Transverse colon (tissue), 4 donors: ENCODE data around the gene ZNF346. TPM values are rescaled to one million over a fixed set of nuclear protein-coding genes. Genes with fewer than 3 reads are reported as not detected.

Experiments used
- DNase-seq: peaks from one replicate; pipeline ENCODE4 v3.0.0-alpha.2; 2019
- H3K27ac ChIP-seq, 4 donors: fragments of 200-600 bp; sonication (generic); 2 replicates each; pipeline ENCODE4 v1.5.1; 2016 to 2018; ENCODE audit warnings: inconsistent platforms in 4 of 4
- H3K27me3 ChIP-seq: fragments of 200-600 bp; sonication (generic); 2 replicates; pipeline ENCODE4 v1.5.1; 2017; ENCODE audit warnings: inconsistent platforms
- H3K36me3 ChIP-seq, 4 donors: fragments of 200-600 bp; sonication (generic); 2 replicates each; pipeline ENCODE4 v1.5.1; 2017 to 2019; ENCODE audit warnings: inconsistent platforms in 4 of 4
- H3K4me1 ChIP-seq, 4 donors: fragments of 200-600 bp; sonication (generic); 2 replicates each; pipeline ENCODE4 v1.5.1; 2017 to 2020; ENCODE audit warnings: inconsistent platforms in 4 of 4
- H3K4me3 ChIP-seq, 4 donors: fragments of 200-600 bp; sonication (generic); 1 replicate in 1 of 4; 2 replicates in 3 of 4; pipeline versions ENCODE4 v1.5.1 to v1.6.1; 2017 to 2019; ENCODE audit warnings: inconsistent platforms in 4 of 4
- H3K9me3 ChIP-seq, 2 donors: fragments of 200-600 bp; sonication (generic); 2 replicates each; pipeline ENCODE4 v1.5.1; 2017 to 2019; ENCODE audit warnings: inconsistent platforms in 2 of 2
- EP300 ChIP-seq: sonication (generic); formaldehyde crosslinking; IDR thresholded peaks from one replicate; pipeline ENCODE4 v1.6.1; 2017; ENCODE audit warnings: antibody characterized with exemption, low read depth
- POLR2A ChIP-seq: fragments of 450-650 bp; IDR thresholded peaks from one replicate; pipeline ENCODE4 v1.6.1; 2016; ENCODE audit warnings: antibody characterized with exemption, mild to moderate bottlenecking, moderate library complexity
- POLR2AphosphoS5 ChIP-seq, 3 donors: sonication (generic); formaldehyde crosslinking; IDR thresholded peaks; one replicate each; pipeline ENCODE4 v1.6.1; 2016; ENCODE audit warnings: antibody characterized with exemption in 3 of 3
- WGBS, 2 donors: methylation state at CpG; one replicate each; pipeline ENCODE4 v1.1.5; 2018; ENCODE audit warnings: low coverage in 1 of 2; 5-methylcytosine and 5-hydroxymethylcytosine counted together
- in situ Hi-C, 4 donors: fragments of 200-750 bp; cut with MboI; loops; one replicate each; pipeline versions ENCODE4 v1.15.0 to v1.15.1; 2017; ENCODE audit warnings: low sequenced_read_pairs in 3 of 4, low pct_ligation_motif_present in 1 of 4, low pct_unique_long_range_greater_than_20kb in 1 of 4
- intact Hi-C: fragments of 100-400 bp; cut with DNase I; formaldehyde crosslinking; loops from one replicate; pipeline ENCODE4 v1.15.1; 2023; ENCODE audit warnings: low total_unique reads
- total RNA-seq, 4 donors: library from RNA; depleted of rRNA; stranded (reverse); fragments of >200 nt; gene quantifications; one replicate each; pipeline ENCODE4 v1.1.0, GENCODE V29; 2016
- TF ChIP-seq, protein P1 (sequence below), 5 experiments: fragments of 200-600 bp in 3 of 5; fragments of 450-650 bp in 2 of 5; sonication (generic) in 3 of 5; IDR thresholded peaks; 1 replicate in 2 of 5; 2 replicates in 3 of 5; pipeline ENCODE4 v1.5.1; 2016 to 2017; ENCODE audit warnings: antibody characterized with exemption in 5 of 5, inconsistent platforms in 3 of 5, mild to moderate bottlenecking in 2 of 5, moderate library complexity in 1 of 5

The ZNF346 gene
- total RNA-seq, 4 donors from 2014 or later: 10.1 to 19.5 (median 12.6) TPM

GRCh38 chr5:177067503-177067902 lies 45.0 kb downstream of the ZNF346 start:
- intact Hi-C loops (no loop called here), in situ Hi-C loops (no loop called here)
- WGBS, 2 donors: 94 to 96% methylated on average over 3 to 5 of the region's 5 CpGs
- TF ChIP-seq, protein P1, sequence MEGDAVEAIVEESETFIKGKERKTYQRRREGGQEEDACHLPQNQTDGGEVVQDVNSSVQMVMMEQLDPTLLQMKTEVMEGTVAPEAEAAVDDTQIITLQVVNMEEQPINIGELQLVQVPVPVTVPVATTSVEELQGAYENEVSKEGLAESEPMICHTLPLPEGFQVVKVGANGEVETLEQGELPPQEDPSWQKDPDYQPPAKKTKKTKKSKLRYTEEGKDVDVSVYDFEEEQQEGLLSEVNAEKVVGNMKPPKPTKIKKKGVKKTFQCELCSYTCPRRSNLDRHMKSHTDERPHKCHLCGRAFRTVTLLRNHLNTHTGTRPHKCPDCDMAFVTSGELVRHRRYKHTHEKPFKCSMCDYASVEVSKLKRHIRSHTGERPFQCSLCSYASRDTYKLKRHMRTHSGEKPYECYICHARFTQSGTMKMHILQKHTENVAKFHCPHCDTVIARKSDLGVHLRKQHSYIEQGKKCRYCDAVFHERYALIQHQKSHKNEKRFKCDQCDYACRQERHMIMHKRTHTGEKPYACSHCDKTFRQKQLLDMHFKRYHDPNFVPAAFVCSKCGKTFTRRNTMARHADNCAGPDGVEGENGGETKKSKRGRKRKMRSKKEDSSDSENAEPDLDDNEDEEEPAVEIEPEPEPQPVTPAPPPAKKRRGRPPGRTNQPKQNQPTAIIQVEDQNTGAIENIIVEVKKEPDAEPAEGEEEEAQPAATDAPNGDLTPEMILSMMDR (IDR thresholded peaks at IDR 0.05): no peak
- TF ChIP-seq POLR2AphosphoS5 (IDR thresholded peaks at IDR 0.05) (no peak), EP300 (no peak), POLR2A (no peak)
- Histone ChIP-seq H3K27me3 (no peaks in the 10 kb centered on the region), H3K4me1 (peaks cover 0 to 15% (median 1%) of the 10 kb centered on the region in 4 donors), H3K9me3 (no peaks in the 10 kb centered on the region), H3K27ac (no peak overlapping the region), H3K36me3 (no peaks in the 10 kb centered on the region), H3K4me3 (no peak overlapping the region)
- DNase-seq: no peak

DNA sequence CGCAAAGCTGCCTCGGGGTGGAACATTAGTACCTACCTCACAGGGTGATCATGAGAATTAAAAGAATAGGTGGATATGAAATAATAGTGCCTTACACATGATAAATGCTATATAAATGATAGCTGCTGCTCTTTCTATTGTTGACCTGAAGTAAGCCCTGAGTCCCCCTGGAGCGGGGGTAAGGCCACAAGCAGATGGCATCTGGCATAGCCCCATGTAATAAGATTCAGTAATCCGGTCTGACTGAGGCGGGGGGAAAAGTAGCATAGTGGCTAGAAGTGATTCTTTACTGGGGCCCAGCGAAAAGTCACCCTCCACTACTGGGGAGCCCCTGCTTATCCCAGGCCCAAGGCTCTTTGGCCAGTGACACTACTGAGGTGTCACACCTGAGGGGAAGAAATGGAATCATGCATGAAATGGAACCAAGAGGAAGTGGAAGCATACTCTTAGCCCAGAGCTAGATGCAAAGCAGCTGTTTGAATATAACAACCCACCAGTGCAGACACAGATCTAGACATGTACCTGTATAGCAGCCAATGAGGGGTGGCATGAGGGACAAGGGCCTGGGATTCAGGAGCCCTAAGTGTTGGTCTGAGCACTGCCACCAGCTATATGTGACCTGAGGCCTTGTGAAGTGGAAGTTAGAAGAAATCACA lies 48.2 kb downstream of the ZNF346 start:
- intact Hi-C loops (no loop called here), in situ Hi-C loops (no loop called here)
- DNase-seq: no peak
- no peak overlapping the region for H3K27ac ChIP-seq
- H3K4me3 ChIP-seq: no peak overlapping the region
- WGBS, 2 donors: 93 to 100% methylated on average over 6 of the region's 6 CpGs
- no peaks in the 10 kb centered on the region for H3K27me3 ChIP-seq
- no peaks in the 10 kb centered on the region for H3K36me3 ChIP-seq
- H3K9me3 ChIP-seq: no peaks in the 10 kb centered on the region
- TF ChIP-seq POLR2A: no peak
- TF ChIP-seq, protein P1 (IDR thresholded peaks at IDR 0.05): no peak
- no peak for TF ChIP-seq EP300
- no peak for TF ChIP-seq POLR2AphosphoS5 (IDR thresholded peaks at IDR 0.05)
- peaks cover 0 to 10% (median 1%) of the 10 kb centered on the region in 4 donors for H3K4me1 ChIP-seq

DNA sequence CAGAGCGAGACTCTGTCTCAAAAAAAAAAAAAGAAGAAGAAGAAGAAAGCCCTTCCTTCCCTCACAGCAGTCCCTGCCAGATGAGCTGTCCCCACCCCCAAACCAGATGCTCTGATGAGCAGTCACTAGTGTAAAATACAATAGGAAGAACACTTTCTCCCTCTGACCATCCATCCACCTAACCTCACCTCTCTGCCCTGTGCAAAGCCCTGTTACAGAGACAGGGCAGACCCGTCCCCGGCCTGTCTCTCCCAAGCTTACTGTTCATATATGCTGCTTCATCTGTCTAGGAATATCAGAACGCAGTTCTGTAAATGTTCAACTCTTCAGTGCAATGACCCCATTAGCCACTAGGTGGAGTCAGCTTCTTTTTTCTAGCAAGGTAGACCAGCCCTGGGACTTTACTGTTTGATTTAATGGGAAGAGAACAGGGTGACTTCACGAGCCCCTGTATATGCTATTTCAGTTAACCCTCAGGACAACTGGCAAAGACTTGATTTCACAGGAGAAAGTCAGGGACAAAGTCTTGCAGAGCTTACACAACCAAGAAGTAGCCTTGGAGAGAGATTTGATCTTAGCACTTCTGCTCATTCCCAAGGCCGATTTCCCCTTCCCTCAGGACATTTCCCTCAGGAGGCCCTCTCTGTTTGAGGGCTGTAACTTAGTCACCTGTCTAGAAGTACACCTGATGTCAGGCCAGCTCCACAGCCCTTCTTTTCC lies 49.3 kb downstream of the ZNF346 start:
- H3K27ac ChIP-seq: no peak overlapping the region
- H3K9me3 ChIP-seq: no peaks in the 10 kb centered on the region
- WGBS, 2 donors: 19 to 100% methylated on average over 1 to 6 of the region's 6 CpGs
- no peak for TF ChIP-seq POLR2A
- TF ChIP-seq, protein P1 (IDR thresholded peaks at IDR 0.05): peak; percentile 87 to 91 (median 87)
- intact Hi-C loops: no loop called here
- H3K4me3 ChIP-seq: no peak overlapping the region
- no peaks in the 10 kb centered on the region for H3K36me3 ChIP-seq
- no peaks in the 10 kb centered on the region for H3K27me3 ChIP-seq
- in situ Hi-C loops: no loop called here
- peaks cover 0 to 6% (median 0%) of the 10 kb centered on the region in 4 donors for H3K4me1 ChIP-seq
- peak; percentile 81 for DNase-seq

DNA sequence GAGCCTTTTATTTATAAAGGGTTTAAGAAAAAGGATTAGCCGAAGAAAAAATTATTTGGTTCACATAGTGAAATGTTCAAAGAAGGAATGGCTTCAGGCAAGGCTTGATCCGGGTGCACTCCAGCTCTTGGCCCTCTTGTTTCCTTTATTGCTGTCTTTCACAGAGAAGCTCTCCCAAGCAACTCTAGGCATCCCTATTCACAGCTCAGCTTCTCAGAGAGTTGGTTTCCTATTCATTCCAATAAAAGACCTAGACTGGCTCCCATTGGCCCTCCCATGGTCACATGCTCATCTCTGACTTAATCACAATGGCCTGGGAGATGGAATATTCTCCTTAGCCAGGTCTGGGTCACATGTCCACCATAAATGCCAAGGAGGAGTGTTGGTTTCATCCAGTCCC lies 54.8 kb downstream of the ZNF346 start:
- in situ Hi-C loops: no loop called here
- WGBS, 2 donors: 71 to 98% methylated on average over 2 of the region's 2 CpGs

More for the DNA sequence above, 54.8 kb downstream of the ZNF346 start:
- H3K4me1 ChIP-seq: no peaks in the 10 kb centered on the region
- intact Hi-C loops: no loop called here
- no peak overlapping the region for H3K4me3 ChIP-seq
- TF ChIP-seq POLR2A (no peak), POLR2AphosphoS5 (IDR thresholded peaks at IDR 0.05) (no peak), EP300 (no peak)
- TF ChIP-seq, protein P1 (IDR thresholded peaks at IDR 0.05): no peak
- H3K9me3 ChIP-seq: no peaks in the 10 kb centered on the region
- no peak for DNase-seq
- H3K36me3 ChIP-seq: no peaks in the 10 kb centered on the region
- no peak overlapping the region for H3K27ac ChIP-seq
- H3K27me3 ChIP-seq: no peaks in the 10 kb centered on the region
